Mesodermal cell (in vitro differentiated cells): ENCODE measurements around the gene PRIMA1.

ENCODE experiments used
- H3K27ac ChIP-seq: 2 replicates; pipeline ENCODE4 v1.7.0; 2013; ENCODE audit warnings: mild to moderate bottlenecking, low read depth, low read length, moderate library complexity; ENCODE audit not compliant: severe bottlenecking
- H3K36me3 ChIP-seq: 2 replicates; pipeline ENCODE4 v1.7.1; 2013; ENCODE audit warnings: mild to moderate bottlenecking, low read length, moderate library complexity; ENCODE audit not compliant: control insufficient read depth, insufficient read depth
- H3K4me1 ChIP-seq: one replicate; pipeline ENCODE4 v1.7.1; 2013; ENCODE audit warnings: mild to moderate bottlenecking, low read length; ENCODE audit not compliant: insufficient read depth, control insufficient read depth, poor library complexity, severe bottlenecking
- H3K4me3 ChIP-seq: 2 replicates; pipeline ENCODE4 v1.7.0; 2013; ENCODE audit warnings: low read length, control low read depth, mild to moderate bottlenecking; ENCODE audit not compliant: insufficient read depth, poor library complexity, severe bottlenecking; ENCODE audit errors: extremely low read depth
- H3K9me3 ChIP-seq: 2 replicates; pipeline ENCODE4 v1.7.1; 2013; ENCODE audit warnings: mild to moderate bottlenecking, low read length, moderate library complexity; ENCODE audit not compliant: control insufficient read depth
- WGBS, 2 experiments: methylation state at CpG; one replicate each; pipeline ENCODE4 v1.1.5; 2013; ENCODE audit warnings: missing lambda C conversion rate in 2 of 2; ENCODE audit not compliant: insufficient coverage in 2 of 2; 5-methylcytosine and 5-hydroxymethylcytosine counted together

PRIMA1 gene

DNA sequence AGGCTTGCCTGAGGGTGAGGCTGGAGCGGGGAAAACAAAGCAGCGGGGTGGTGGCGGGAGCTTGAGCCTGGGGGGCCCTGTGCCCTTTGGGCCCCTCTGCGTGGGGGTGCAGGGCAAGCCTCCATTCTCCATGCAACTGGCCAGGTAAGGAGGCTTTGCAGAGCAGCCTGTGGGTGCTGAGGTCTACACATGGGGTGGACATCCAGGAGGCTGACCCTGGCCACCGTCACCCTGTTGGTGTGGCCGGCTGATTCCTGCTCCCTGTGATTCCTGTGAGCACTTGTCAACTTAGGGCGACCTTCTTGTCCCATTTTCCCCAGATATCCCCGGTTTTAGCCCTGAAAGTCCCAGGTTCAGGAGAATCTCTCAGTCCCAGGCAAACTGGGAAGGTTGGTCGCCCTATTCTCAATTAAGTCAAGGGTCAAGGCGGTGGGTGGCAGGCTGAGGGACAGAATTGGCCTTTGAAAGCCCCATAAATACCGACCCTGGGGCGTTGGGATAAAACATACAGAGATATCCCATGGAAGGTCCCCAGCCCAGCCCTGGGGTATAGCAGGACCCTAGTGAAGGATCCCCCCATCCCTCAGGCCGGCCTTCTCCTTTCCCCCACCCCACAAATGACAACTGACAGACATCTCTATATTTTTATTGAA lies 70.5 kb downstream of the PRIMA1 start:
- Histone ChIP-seq H3K4me1 (no peaks in the 10 kb centered on the region), H3K4me3 (no peak overlapping the region), H3K36me3 (no peaks in the 10 kb centered on the region), H3K27ac (no peak overlapping the region), H3K9me3 (no peaks in the 10 kb centered on the region)
- 84 to 89% methylated on average over 7 to 12 of the region's 13 CpGs for WGBS, 2 experiments

DNA sequence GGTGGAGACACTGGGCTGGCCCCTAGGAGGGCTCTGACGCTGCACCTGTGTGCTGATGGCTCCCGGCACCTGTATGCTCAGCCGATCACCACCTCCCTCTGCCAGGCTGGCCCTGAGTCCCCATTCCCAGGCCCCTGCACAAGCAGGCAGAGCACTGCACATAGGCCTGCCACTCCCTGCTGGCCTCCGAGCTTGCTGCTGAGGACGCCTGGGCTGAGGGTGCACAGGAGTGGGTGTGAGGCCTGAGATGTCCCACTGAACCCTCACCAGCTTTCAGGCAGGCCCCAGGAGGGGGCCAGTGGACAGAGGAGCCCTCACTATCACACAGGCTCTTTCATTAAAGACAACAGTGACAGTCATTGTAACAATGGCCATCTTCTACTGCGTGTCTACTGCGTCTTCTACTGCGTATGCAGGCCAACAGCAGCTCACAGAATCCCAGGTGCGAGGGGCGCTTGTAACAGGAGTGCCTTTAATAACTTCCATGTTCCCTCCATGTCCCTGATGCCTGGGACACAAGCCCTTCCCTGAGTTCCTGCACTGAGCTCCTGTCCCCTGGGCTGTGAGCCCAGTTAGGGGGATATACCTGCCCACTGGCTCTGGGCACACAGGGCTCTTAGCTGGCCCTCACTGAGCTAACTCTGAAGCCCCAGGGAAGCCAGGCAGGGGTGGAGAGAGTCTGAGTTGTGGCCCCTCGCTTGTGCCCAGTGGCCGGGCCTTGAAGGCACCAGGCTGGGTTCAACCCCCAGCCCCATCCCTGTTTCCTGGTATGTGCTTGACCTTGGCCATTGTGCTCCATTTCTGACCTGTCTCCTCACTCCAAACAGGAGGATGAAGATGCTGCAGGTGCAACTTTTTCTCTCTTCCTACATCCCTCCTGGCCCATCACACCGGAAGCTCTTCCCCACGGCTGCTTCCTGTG lies 71.3 kb downstream of the PRIMA1 start:
- no peak overlapping the region for H3K27ac ChIP-seq
- H3K4me3 ChIP-seq = no peak overlapping the region
- H3K9me3 ChIP-seq = no peaks in the 10 kb centered on the region
- H3K4me1 ChIP-seq = no peaks in the 10 kb centered on the region
- 89 to 98% methylated on average over 8 to 10 of the region's 14 CpGs for WGBS, 2 experiments
- H3K36me3 ChIP-seq = no peaks in the 10 kb centered on the region

DNA sequence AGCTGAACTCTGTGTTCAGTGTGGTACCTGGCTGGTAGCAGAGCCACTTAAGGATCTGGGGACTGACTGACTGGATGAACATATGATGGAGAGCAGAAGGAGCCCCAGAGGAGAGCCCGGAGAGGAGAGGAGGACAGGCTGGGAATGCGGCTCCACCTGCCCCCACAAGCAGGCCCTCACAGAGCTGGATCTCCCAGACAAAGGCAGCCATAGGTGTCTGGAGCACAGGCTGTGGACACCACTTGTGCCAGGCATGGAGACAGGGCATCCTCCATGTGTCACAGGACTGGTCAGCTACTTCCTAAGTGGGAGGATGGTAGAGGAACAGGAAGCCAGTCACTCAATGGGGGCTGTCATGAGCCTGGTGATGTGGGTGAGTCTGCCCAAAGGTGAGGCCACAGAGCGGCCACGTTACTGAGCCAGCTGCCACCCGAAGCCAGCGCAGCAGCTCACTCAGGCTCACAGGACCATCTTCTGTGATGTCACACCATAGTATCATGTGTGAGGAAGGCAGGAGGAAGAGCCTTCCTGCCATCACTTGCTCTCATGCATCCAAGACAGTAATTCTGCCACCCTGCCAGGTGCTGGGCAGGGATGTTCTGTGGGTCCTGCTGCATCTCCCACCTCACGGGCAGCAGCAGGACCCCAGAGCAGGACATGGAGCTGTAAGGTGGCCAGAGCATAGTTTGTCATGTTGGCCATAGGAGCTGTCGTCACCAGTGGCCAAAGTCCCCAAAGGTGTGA lies 72.1 kb downstream of the PRIMA1 start:
- no peaks in the 10 kb centered on the region for H3K4me1 ChIP-seq
- no peaks in the 10 kb centered on the region for H3K36me3 ChIP-seq
- no peak overlapping the region for H3K4me3 ChIP-seq
- no peak overlapping the region for H3K27ac ChIP-seq
- H3K9me3 ChIP-seq = no peaks in the 10 kb centered on the region
- 79 to 94% methylated on average over 6 to 8 of the region's 8 CpGs for WGBS, 2 experiments

DNA sequence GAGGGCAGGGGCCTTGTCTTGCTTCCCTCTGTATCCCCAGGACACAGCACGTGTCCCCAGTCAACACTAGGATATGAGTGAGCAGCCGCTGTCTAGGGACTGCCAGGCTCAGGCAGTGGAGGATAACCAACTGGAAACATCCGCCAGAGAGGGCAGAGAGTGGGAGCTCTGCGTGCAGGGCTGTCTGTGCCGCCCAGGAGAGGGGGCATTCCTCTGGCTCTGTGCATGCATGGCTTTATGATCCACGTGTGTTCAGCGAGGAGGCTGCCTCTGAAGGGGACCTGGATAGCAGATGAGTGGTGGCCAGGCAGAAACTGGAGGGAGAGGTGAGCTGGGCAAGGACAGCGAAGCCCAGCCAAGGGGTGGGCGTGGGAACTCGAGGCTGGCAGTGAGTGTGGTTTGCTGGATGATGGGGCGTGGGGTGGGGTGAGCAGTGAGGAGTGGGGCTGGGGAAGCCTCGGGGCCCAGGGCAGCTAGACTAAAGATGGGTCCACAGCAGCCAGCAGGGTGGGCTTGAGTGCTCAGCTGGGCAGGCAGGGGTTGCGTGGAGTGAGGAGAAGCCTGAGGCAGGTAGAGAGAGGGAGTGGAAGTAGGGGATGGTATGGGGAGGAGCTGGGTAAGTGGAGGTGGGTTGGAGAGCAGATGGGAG lies 72.9 kb downstream of the PRIMA1 start:
- WGBS, 2 experiments = 82 to 89% methylated on average over 7 to 13 of the region's 13 CpGs
- no peaks in the 10 kb centered on the region for H3K36me3 ChIP-seq
- H3K4me1 ChIP-seq = no peaks in the 10 kb centered on the region
- no peaks in the 10 kb centered on the region for H3K9me3 ChIP-seq
- no peak overlapping the region for H3K4me3 ChIP-seq
- H3K27ac ChIP-seq = no peak overlapping the region

DNA sequence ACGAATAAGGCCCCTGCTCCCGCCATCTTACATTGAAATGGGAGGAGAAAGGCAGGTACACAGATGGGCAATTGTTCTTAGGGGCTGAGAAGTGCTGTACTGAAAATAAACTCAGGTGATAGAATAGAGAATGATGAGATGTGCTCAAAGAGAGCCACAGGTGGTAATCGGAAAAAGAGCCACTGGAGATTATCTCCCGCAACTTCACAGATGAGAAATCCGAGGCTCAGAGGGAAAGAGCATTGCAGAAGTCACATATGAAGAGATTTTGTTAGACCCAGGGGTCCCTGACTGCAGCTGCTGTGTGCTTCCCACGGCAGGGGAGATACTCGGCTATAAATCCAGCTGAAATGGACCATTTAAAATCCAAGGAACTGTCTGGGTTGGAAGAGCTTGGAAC lies 73.7 kb downstream of the PRIMA1 start:
- Histone ChIP-seq H3K4me3 (no peak overlapping the region), H3K9me3 (no peaks in the 10 kb centered on the region), H3K36me3 (no peaks in the 10 kb centered on the region), H3K27ac (no peak overlapping the region), H3K4me1 (no peaks in the 10 kb centered on the region)
- 84 to 95% methylated on average over 7 of the region's 7 CpGs for WGBS, 2 experiments

DNA sequence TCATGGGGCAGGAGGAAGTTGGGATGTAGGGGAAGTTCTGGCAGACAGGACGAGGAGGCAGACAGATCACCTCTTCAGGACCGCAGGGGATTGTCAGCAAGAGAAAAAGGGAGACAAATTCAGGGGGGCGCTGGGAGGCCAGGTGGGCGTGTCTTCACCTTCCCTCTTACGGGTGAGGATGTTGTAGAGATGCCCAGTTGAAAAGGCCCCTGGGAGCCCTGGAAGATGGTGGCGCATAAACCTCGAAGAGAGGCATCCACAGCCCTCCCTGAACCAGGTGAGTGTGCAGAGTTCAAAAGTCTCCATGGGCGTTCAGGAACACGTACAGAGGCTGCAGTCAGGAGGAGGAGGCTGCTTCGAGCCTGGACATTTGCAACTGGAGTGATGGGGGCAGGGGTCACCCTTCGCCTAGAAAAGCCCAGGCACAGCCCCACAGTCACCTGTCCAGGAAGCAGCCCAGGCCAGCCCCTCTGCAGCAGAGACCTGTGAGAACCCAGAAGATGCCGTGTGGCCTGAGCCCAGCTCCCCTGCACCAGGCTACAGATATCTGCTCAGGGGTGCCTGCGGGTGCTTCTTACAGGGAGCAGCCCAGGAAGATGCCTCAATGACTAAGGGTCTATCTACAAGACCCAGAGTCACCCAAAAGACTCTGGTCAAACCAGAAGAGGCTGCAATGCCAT lies 74.4 kb downstream of the PRIMA1 start:
- Histone ChIP-seq H3K4me1 (no peaks in the 10 kb centered on the region), H3K9me3 (no peaks in the 10 kb centered on the region), H3K27ac (no peak overlapping the region), H3K4me3 (no peak overlapping the region), H3K36me3 (no peaks in the 10 kb centered on the region)
- WGBS, 2 experiments = 85 to 90% methylated on average over 11 to 12 of the region's 13 CpGs

DNA sequence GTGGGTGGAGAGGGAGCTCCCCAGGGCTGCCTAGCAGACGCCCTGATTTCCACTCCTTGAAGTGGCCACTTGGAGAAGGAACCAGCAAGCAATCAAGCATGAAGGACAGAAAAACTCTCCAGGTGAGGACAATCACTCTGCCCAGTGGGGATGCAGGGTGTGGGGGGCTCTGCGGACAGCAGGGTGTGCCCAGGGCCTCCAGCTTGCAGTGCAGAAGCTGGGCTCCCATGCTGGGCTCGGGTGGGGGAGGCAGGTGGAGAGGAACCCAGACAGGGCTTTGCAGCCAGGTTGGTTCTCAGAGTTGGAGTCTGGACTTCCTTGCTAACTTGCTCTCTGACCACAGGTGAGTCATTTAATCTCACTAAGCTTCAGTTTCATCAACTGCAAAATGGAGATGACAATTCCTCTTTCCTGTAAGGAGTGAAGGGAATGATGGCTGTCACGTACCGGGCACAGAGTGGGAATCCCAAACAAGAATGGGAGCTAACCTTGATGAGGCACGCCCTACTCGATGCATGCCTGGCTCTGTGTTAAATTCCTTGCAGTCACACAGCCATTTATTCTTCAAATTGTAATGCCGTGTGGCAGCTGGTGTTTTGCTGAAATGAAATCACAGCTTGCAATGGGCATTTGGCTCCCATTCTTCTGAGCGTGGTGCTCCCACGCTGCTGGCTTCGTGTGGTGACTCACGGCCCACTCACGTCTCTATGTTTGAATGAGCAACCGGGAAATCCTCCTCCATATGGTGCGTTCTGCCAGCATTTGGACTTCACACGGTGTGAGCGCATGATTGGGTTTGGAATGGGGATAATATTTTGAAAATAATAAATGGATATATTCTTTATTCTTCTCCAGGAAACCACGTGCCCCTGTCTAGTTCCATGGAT lies 75.2 kb downstream of the PRIMA1 start:
- no peaks in the 10 kb centered on the region for H3K4me1 ChIP-seq
- WGBS, 2 experiments = 85 to 93% methylated on average over 13 to 15 of the region's 18 CpGs
- no peaks in the 10 kb centered on the region for H3K9me3 ChIP-seq
- no peak overlapping the region for H3K27ac ChIP-seq
- no peak overlapping the region for H3K4me3 ChIP-seq
- no peaks in the 10 kb centered on the region for H3K36me3 ChIP-seq

DNA sequence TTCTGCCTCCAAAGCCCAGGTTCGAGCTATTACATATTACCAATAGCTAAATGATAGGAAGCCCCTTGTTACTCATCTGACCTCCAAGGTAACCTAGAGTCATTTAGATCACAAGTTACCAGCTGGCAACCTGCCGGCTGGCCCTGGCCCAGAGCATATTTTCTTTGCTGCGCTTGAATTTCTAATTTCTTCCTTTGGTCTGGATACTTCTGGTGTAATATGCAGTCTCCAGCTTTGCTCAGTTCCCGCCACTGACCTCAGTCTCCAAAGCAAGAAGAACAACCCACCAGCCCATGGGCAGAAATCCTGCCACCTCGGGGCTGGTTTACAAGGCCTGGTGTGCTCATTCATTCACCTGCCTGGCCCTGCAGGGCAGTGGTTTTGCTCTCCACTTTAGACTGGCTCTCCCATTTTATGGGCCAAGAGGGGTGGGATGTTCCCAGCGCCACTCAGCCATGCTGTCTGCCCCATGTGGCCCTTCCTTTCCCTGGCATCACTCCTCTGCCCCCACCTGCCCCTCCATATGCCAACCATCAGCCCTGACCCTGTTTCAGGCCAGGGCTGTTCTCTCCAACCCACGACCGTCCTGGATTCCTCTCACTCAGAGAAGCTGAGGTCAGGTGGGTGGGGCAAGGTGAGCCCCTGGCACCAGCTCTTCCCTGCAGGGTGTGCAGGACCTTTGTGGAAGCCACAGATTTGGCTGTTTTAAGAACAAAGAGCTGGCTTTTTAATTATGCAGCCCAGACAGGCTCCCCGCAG lies 76.0 kb downstream of the PRIMA1 start:
- no peaks in the 10 kb centered on the region for H3K36me3 ChIP-seq
- no peaks in the 10 kb centered on the region for H3K9me3 ChIP-seq
- no peaks in the 10 kb centered on the region for H3K4me1 ChIP-seq
- 83 to 90% methylated on average over 6 of the region's 9 CpGs for WGBS, 2 experiments
- H3K27ac ChIP-seq = no peak overlapping the region
- H3K4me3 ChIP-seq = no peak overlapping the region

DNA sequence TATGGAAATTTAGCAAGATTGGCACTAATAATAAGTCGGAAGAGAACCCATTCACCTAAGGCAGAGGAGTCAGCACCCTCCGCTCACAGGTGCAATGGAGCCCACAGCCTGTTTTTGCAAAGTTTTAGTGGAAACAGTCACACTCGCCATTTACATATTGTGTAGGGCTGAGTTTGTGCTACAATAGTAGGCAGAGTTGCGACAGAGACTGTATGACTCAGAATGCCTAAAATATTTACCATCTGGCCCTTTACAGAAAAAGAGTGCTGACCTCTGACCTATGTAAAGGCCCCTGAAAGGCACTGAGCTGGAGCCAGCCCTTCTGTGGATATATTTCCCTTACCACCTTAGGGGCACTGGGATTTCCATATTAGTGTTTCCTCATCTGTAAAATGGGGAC lies 79.0 kb downstream of the PRIMA1 start:
- Histone ChIP-seq H3K36me3 (no peaks in the 10 kb centered on the region), H3K9me3 (no peaks in the 10 kb centered on the region)
- whole genome bisulfite sequencing, 2 experiments = 89 to 100% methylated on average over 3 to 4 of the region's 4 CpGs

More for the DNA sequence above, 79.0 kb downstream of the PRIMA1 start:
- no peak overlapping the region for H3K4me3 ChIP-seq
- H3K27ac ChIP-seq = no peak overlapping the region
- H3K4me1 ChIP-seq = no peaks in the 10 kb centered on the region
